ENCODE data around the gene COL4A2. TPM values are rescaled to one million over a fixed set of nuclear protein-coding genes. Genes with fewer than 3 reads are reported as not detected.

COL4A2 gene
- total RNA-seq, 1 donor from 2014 or later, result 180 TPM

GRCh38 chr13:110518571-110518970, 211.5 kb downstream of the COL4A2 start:
- intact Hi-C loops (cut with DNase I), result no loop called here
- no peak overlapping the region for H3K4me3 ChIP-seq
- H3K36me3 ChIP-seq, result no peaks in the 10 kb centered on the region
- no peaks in the 10 kb centered on the region for H3K9me3 ChIP-seq
- no peak for DNase-seq (ENCODE audit: extremely low spot score in 2 of 2)
- no peak overlapping the region for H3K27ac ChIP-seq
- peaks cover 16% of the 10 kb centered on the region for H3K4me1 ChIP-seq
- no peaks in the 10 kb centered on the region for H3K27me3 ChIP-seq
- TF ChIP-seq CTCF (IDR thresholded peaks at IDR 0.05), result no peak
- TF ChIP-seq POLR2A (IDR thresholded peaks at IDR 0.05), result no peak
- TF ChIP-seq POLR2AphosphoS5 (IDR thresholded peaks at IDR 0.05; ENCODE audit: insufficient read depth in 1 of 2, low read depth in 1 of 2), result no peak

- TF ChIP-seq POLR2AphosphoS5 (IDR thresholded peaks at IDR 0.05; ENCODE audit: insufficient read depth in 1 of 2, low read depth in 1 of 2) (no peak), POLR2A (IDR thresholded peaks at IDR 0.05) (no peak), CTCF (IDR thresholded peaks at IDR 0.05) (no peak)
- Histone ChIP-seq H3K36me3 (no peaks in the 10 kb centered on the region), H3K9me3 (no peaks in the 10 kb centered on the region), H3K4me3 (no peak overlapping the region), H3K4me1 (peaks cover 16% of the 10 kb centered on the region), H3K27ac (no peak overlapping the region), H3K27me3 (no peaks in the 10 kb centered on the region)
- intact Hi-C loops (cut with DNase I), result no loop called here
- DNase-seq (ENCODE audit: extremely low spot score in 2 of 2), result no peak
Measured at GRCh38 chr13:110519046-110519445, 212.0 kb downstream of the COL4A2 start.

- no peak for DNase-seq (ENCODE audit: extremely low spot score in 2 of 2)
- H3K9me3 ChIP-seq, result no peaks in the 10 kb centered on the region
- H3K4me1 ChIP-seq, result peaks cover 18% of the 10 kb centered on the region
- H3K27me3 ChIP-seq, result no peaks in the 10 kb centered on the region
- no peaks in the 10 kb centered on the region for H3K36me3 ChIP-seq
- intact Hi-C loops (cut with DNase I), result no loop called here
- peak overlapping the region; percentile 79 for H3K27ac ChIP-seq
- no peak for TF ChIP-seq POLR2AphosphoS5 (IDR thresholded peaks at IDR 0.05; ENCODE audit: insufficient read depth in 1 of 2, low read depth in 1 of 2)
- no peak overlapping the region for H3K4me3 ChIP-seq
Measured at GRCh38 chr13:110519506-110519905, 212.4 kb downstream of the COL4A2 start.

GRCh38 chr13:110520431-110521295, 213.6 kb downstream of the COL4A2 start:
- H3K27me3 ChIP-seq, result no peaks in the 10 kb centered on the region
- TF ChIP-seq POLR2AphosphoS5 (IDR thresholded peaks at IDR 0.05; ENCODE audit: insufficient read depth in 1 of 2, low read depth in 1 of 2) (peak; percentile 59 to 89), CTCF (IDR thresholded peaks at IDR 0.05) (no peak)
- DNase-seq (ENCODE audit: extremely low spot score in 2 of 2), result peak in 1 of 2 donors; percentile 95
- H3K36me3 ChIP-seq, result no peaks in the 10 kb centered on the region
- H3K4me3 ChIP-seq, result no peak overlapping the region
- peaks cover 26% of the 10 kb centered on the region for H3K4me1 ChIP-seq
- intact Hi-C loops (cut with DNase I), result no loop called here
- H3K9me3 ChIP-seq, result no peaks in the 10 kb centered on the region
- peak overlapping the region; percentile 79 for H3K27ac ChIP-seq

GRCh38 chr13:110521296-110521680, 214.2 kb downstream of the COL4A2 start:
- TF ChIP-seq CTCF (IDR thresholded peaks at IDR 0.05) (no peak), POLR2AphosphoS5 (IDR thresholded peaks at IDR 0.05; ENCODE audit: insufficient read depth in 1 of 2, low read depth in 1 of 2) (no peak), POLR2A (IDR thresholded peaks at IDR 0.05) (no peak)
- intact Hi-C loops (cut with DNase I), result no loop called here

More at GRCh38 chr13:110521296-110521680, 214.2 kb downstream of the COL4A2 start:
- Histone ChIP-seq H3K4me3 (no peak overlapping the region), H3K27ac (peak overlapping the region; percentile 79), H3K4me1 (peaks cover 29% of the 10 kb centered on the region), H3K27me3 (no peaks in the 10 kb centered on the region), H3K36me3 (no peaks in the 10 kb centered on the region), H3K9me3 (no peaks in the 10 kb centered on the region)
- DNase-seq (ENCODE audit: extremely low spot score in 2 of 2), result no peak

Data from vagina (tissue), 2 donors.